ENCODE data around the gene FAM78A. TPM values are rescaled to one million over a fixed set of nuclear protein-coding genes. Genes with fewer than 3 reads are reported as not detected.
"Not testable (repeated sequence)": the region's sequence is repeated elsewhere in the genome, so short reads cannot be mapped to it uniquely, and the experiment has no call there.

FAM78A gene
- total RNA-seq, 1 donor from 2014 or later = 55.1 TPM

GRCh38 chr9:131217331-131218031, 58.8 kb downstream of the FAM78A start:
- Mint-ChIP-seq H3K36me3 (ENCODE audit: low read depth) (peaks cover 38% of the 10 kb centered on the region), H3K4me1 (peaks cover 10% of the 10 kb centered on the region), H3K27me3 (no peaks in the 10 kb centered on the region), H3K4me3 (no peak overlapping the region), H3K27ac (no peak overlapping the region), H3K9me3 (no peaks in the 10 kb centered on the region)
- DNase-seq = no peak
- intact Hi-C loops (cut with micrococcal nuclease) = no loop called here

GRCh38 chr9:131216806-131217205, 59.5 kb downstream of the FAM78A start:
- no peaks in the 10 kb centered on the region for H3K9me3 Mint-ChIP-seq
- H3K27ac Mint-ChIP-seq = no peak overlapping the region
- peaks cover 10% of the 10 kb centered on the region for H3K4me1 Mint-ChIP-seq
- no peaks in the 10 kb centered on the region for H3K27me3 Mint-ChIP-seq
- intact Hi-C loops (cut with micrococcal nuclease) = no loop called here
- H3K4me3 Mint-ChIP-seq = no peak overlapping the region
- no peak for DNase-seq
- H3K36me3 Mint-ChIP-seq (ENCODE audit: low read depth) = peaks cover 42% of the 10 kb centered on the region

GRCh38 chr9:131214876-131215275, 61.4 kb downstream of the FAM78A start:
- intact Hi-C loops (cut with micrococcal nuclease) = no loop called here
- no peak for DNase-seq

GRCh38 chr9:131214286-131214856, 61.9 kb downstream of the FAM78A start:
- peaks cover 56% of the 10 kb centered on the region for H3K36me3 Mint-ChIP-seq (ENCODE audit: low read depth)
- no peak overlapping the region for H3K4me3 Mint-ChIP-seq
- H3K9me3 Mint-ChIP-seq = peaks cover 6% of the 10 kb centered on the region
- no peak overlapping the region for H3K27ac Mint-ChIP-seq
- peaks cover 10% of the 10 kb centered on the region for H3K4me1 Mint-ChIP-seq
- DNase-seq = no peak
- intact Hi-C loops (cut with micrococcal nuclease) = no loop called here
- no peaks in the 10 kb centered on the region for H3K27me3 Mint-ChIP-seq

More at GRCh38 chr9:131214876-131215275, 61.4 kb downstream of the FAM78A start:
- peaks cover 6% of the 10 kb centered on the region for H3K9me3 Mint-ChIP-seq
- no peak overlapping the region for H3K4me3 Mint-ChIP-seq
- peaks cover 51% of the 10 kb centered on the region for H3K36me3 Mint-ChIP-seq (ENCODE audit: low read depth)
- no peaks in the 10 kb centered on the region for H3K27me3 Mint-ChIP-seq
- peaks cover 10% of the 10 kb centered on the region for H3K4me1 Mint-ChIP-seq
- no peak overlapping the region for H3K27ac Mint-ChIP-seq

- intact Hi-C loops (cut with micrococcal nuclease); H3K4me3 Mint-ChIP-seq; H3K9me3 Mint-ChIP-seq; H3K27ac Mint-ChIP-seq; H3K27me3 Mint-ChIP-seq; DNase-seq; H3K4me1 Mint-ChIP-seq: not testable (repeated sequence)
- H3K36me3 Mint-ChIP-seq (ENCODE audit: low read depth) = peaks cover 64% of the 10 kb centered on the region
Measured at GRCh38 chr9:131211920-131212319, 64.4 kb downstream of the FAM78A start.

Other genes starting within 250 kb of the FAM78A start
- gene AIF1L, start 180.0 kb downstream of the FAM78A start, total RNA-seq = 0.59 and 0.72 TPM in 2 replicates
- gene NUP214, start 150.9 kb downstream of the FAM78A start, total RNA-seq = 77.7 and 79.2 TPM in 2 replicates
- gene PLPP7, start 13.2 kb upstream of the FAM78A start, total RNA-seq = not detected in 2 replicates
- 114 and 128 TPM in 2 replicates for gene PRRC2B, start 117.6 kb upstream of the FAM78A start, total RNA-seq
- 32.8 and 34.6 TPM in 2 replicates for gene POMT1, start 226.4 kb upstream of the FAM78A start, total RNA-seq

All from activated CD4-positive, alpha-beta T cell treated with anti-CD3 and anti-CD28 coated beads, Interleukin-2, amount 10 ng/mL, durations not matched to agents 24 days and 14 days (primary cell).